B cell (primary cell): Measurements from ENCODE around the gene EIF1AD. TPM values are rescaled to one million over a fixed set of nuclear protein-coding genes. Genes with fewer than 3 reads are reported as not detected.

Experiments used
- ATAC-seq: fragments of 200-7000 bp; cut with Tn5 transposase; one replicate; pipeline ENCODE4 v1.10.0; 2021; ENCODE audit warnings: low read depth, mild to moderate bottlenecking, moderate number of reproducible peaks, moderate library complexity
- CTCF ChIA-PET: fragments of 350-600 bp; sonication (Branson Sonifier 250); formaldehyde crosslinking; loops from one replicate; lab custom pipeline; 2021; ENCODE audit warnings: antibody characterized with exemption, inconsistent platforms; lab: Charles Lee
- POLR2A ChIA-PET: fragments of 350-600 bp; sonication (Branson Sonifier 250); formaldehyde crosslinking; loops from one replicate; lab custom pipeline; 2021; ENCODE audit warnings: antibody characterized with exemption; lab: Charles Lee
- DNase-seq: peaks from one replicate; pipeline ENCODE4 v3.0.0; 2013
- H2AFZ ChIP-seq: 2 replicates; pipeline ENCODE4 v1.6.1; 2012; ENCODE audit warnings: mild to moderate bottlenecking, low read depth, low read length; ENCODE audit not compliant: insufficient read depth, poor library complexity, severe bottlenecking
- H3K27ac ChIP-seq, 2 donors: 1 replicate in 1 of 2; 2 replicates in 1 of 2; pipeline ENCODE4 v1.5.1; 2012 to 2013; ENCODE audit warnings: low read length in 2 of 2, mild to moderate bottlenecking in 2 of 2, moderate library complexity in 1 of 2
- H3K27me3 ChIP-seq, 4 experiments: fragments of 200-600 bp in 1 of 4; sonication (generic) in 1 of 4; replicated peaks in 1 of 4; 1 replicate in 2 of 4; 2 replicates in 2 of 4; pipeline versions ENCODE4 v1.6.1 to v1.7.0; 2013 to 2016; ENCODE audit warnings: low read length in 3 of 4, mild to moderate bottlenecking in 2 of 4, mixed read lengths in 1 of 4, moderate library complexity in 1 of 4; ENCODE audit not compliant: insufficient read depth in 4 of 4, control insufficient read depth in 3 of 4; ENCODE audit errors: control extremely low read depth in 1 of 4
- H3K36me3 ChIP-seq, 2 experiments: replicated peaks in 1 of 2; 1 replicate in 1 of 2; 2 replicates in 1 of 2; pipeline versions ENCODE4 v1.6.1 to v1.7.1; 2013; ENCODE audit warnings: low read length in 1 of 2; ENCODE audit not compliant: insufficient read depth in 2 of 2, control insufficient read depth in 1 of 2; ENCODE audit errors: control extremely low read depth in 1 of 2, extremely low read depth in 1 of 2
- H3K4me1 ChIP-seq, 2 donors: fragments of 200-600 bp in 1 of 2; sonication (generic) in 1 of 2; 1 replicate in 1 of 2; 2 replicates in 1 of 2; pipeline versions ENCODE4 v1.5.1 to v1.6.1; 2013 to 2017; ENCODE audit warnings: low read length in 2 of 2; ENCODE audit not compliant: control insufficient read depth in 2 of 2, insufficient read depth in 2 of 2
- H3K4me2 ChIP-seq: replicated peaks from 2 replicates; pipeline ENCODE3; 2012; ENCODE audit warnings: mild to moderate bottlenecking, low read depth, low read length; ENCODE audit not compliant: poor library complexity, severe bottlenecking
- H3K4me3 ChIP-seq, 5 experiments: fragments of 200-600 bp in 1 of 5; sonication (generic) in 1 of 5; 1 replicate in 3 of 5; 2 replicates in 2 of 5; pipeline versions ENCODE4 v1.5.1 to v1.7.0; 2011 to 2016; ENCODE audit warnings: low read length in 4 of 5, mild to moderate bottlenecking in 4 of 5, low read depth in 2 of 5, control low read depth in 1 of 5, moderate library complexity in 1 of 5; ENCODE audit not compliant: insufficient read depth in 1 of 5; ENCODE audit errors: control extremely low read depth in 1 of 5, extremely low read depth in 1 of 5
- H3K79me2 ChIP-seq: fragments of 200-600 bp; sonication (generic); one replicate; pipeline ENCODE4 v1.6.0; 2016; ENCODE audit warnings: low read length; ENCODE audit not compliant: control insufficient read depth, insufficient read depth
- H3K9ac ChIP-seq: fragments of 200-600 bp; sonication (generic); 2 replicates; pipeline ENCODE4 v1.6.1; 2017; ENCODE audit warnings: mild to moderate bottlenecking, low read length, moderate library complexity
- H3K9me3 ChIP-seq, 3 donors: one replicate each; pipeline versions ENCODE4 v1.6.1 to v1.7.1; 2013; ENCODE audit warnings: low read length in 2 of 3; ENCODE audit not compliant: control insufficient read depth in 2 of 3, insufficient read depth in 1 of 3; ENCODE audit errors: control extremely low read depth in 1 of 3
- H4K20me1 ChIP-seq: 2 replicates; pipeline ENCODE4 v1.6.0; 2012; ENCODE audit warnings: mild to moderate bottlenecking, low read length; ENCODE audit not compliant: insufficient read depth, control insufficient read depth, poor library complexity, severe bottlenecking
- H3K27ac Mint-ChIP-seq: one replicate; pipeline ENCODE4 v1.8.0; 2021; ENCODE audit warnings: mixed read lengths
- H3K27me3 Mint-ChIP-seq: one replicate; pipeline ENCODE4 v1.8.0; 2021; ENCODE audit warnings: mixed read lengths
- H3K4me1 Mint-ChIP-seq: one replicate; pipeline ENCODE4 v1.8.0; 2021; ENCODE audit warnings: mixed read lengths
- H3K4me3 Mint-ChIP-seq: one replicate; pipeline ENCODE4 v1.8.0; 2021; ENCODE audit warnings: mixed read lengths
- H3K9me3 Mint-ChIP-seq: one replicate; pipeline ENCODE4 v1.8.0; 2022; ENCODE audit warnings: mixed read lengths; ENCODE audit not compliant: insufficient read depth
- CTCF ChIP-seq: fragments of 200-600 bp; IDR thresholded peaks from one replicate; pipeline ENCODE4 v1.8.0; 2022; ENCODE audit warnings: antibody characterized with exemption, mild to moderate bottlenecking
- EZH2 ChIP-seq: IDR thresholded peaks from 2 replicates; pipeline ENCODE4 v1.6.1; 2012; ENCODE audit warnings: borderline replicate concordance, low read depth, mild to moderate bottlenecking, moderate library complexity, low read length; ENCODE audit not compliant: insufficient read depth, poor library complexity, severe bottlenecking
- WGBS: methylation state at CpG from one replicate; pipeline ENCODE4 v1.1.5; 2013; ENCODE audit warnings: missing lambda C conversion rate; ENCODE audit not compliant: insufficient coverage; 5-methylcytosine and 5-hydroxymethylcytosine counted together
- intact Hi-C: fragments of 100-400 bp; cut with micrococcal nuclease; formaldehyde crosslinking; loops from one replicate; pipeline ENCODE4 v1.10.0; 2022
- polyA plus RNA-seq: library from polyadenylated mRNA; depleted of rRNA; stranded (reverse); fragments of >200 nt; gene quantifications from 2 replicates; pipeline ENCODE4 v1.2.3, GENCODE V29; 2012
- total RNA-seq, 2 donors: library from RNA; stranded (reverse); fragments of 120-200 nt in 1 of 2; gene quantifications; 1 replicate in 1 of 2; 2 replicates in 1 of 2; pipeline versions ENCODE4 v1.2.3 to v1.2.4, GENCODE V29; 2013 to 2022

The EIF1AD gene
- total and polyA plus RNA-seq, 2 donors (not counting 1 experiment from before 2014, with no cell fraction given): 56.9 to 65.2 TPM

- H3K27ac ChIP-seq: no peak overlapping the region
- peaks cover 6% of the 10 kb centered on the region for H3K27me3 Mint-ChIP-seq
- H4K20me1 ChIP-seq: peaks cover 33% of the 10 kb centered on the region
- TF ChIP-seq EZH2: no peak
- TF ChIP-seq CTCF: no peak
- H3K9ac ChIP-seq: no peak overlapping the region
- H3K27me3 ChIP-seq: peaks cover 0 to 2% (median 1%) of the 10 kb centered on the region in 4 experiments
- intact Hi-C loops: no loop called here
- H3K4me2 ChIP-seq: no peak overlapping the region
- no peak overlapping the region for H3K27ac Mint-ChIP-seq
- H3K4me1 ChIP-seq: peaks cover 8 to 12% of the 10 kb centered on the region in 2 donors
- H3K4me1 Mint-ChIP-seq: peaks cover 24% of the 10 kb centered on the region
- ChIA-PET CTCF (no interaction called here), POLR2A (no interaction called here)
- ATAC-seq (no peak), DNase-seq (peak; percentile 15)
- peaks cover 25% of the 10 kb centered on the region for H3K79me2 ChIP-seq
- H3K4me3 ChIP-seq: no peak overlapping the region
- peaks cover 0 to 23% of the 10 kb centered on the region in 2 experiments for H3K36me3 ChIP-seq
- 90% methylated on average over 12 of the region's 13 CpGs for WGBS
- no peak overlapping the region for H2AFZ ChIP-seq
- H3K4me3 Mint-ChIP-seq: no peak overlapping the region
- no peaks in the 10 kb centered on the region for H3K9me3 Mint-ChIP-seq
- H3K9me3 ChIP-seq: no peaks in the 10 kb centered on the region
Measured at GRCh38 chr11:66006134-66006890, 4.4 kb upstream of the EIF1AD start.

- DNase-seq (no peak), ATAC-seq (no peak)
- peaks cover 16 to 25% of the 10 kb centered on the region in 2 donors for H3K4me1 ChIP-seq
- Mint-ChIP-seq H3K4me1 (peaks cover 34% of the 10 kb centered on the region), H3K27me3 (no peaks in the 10 kb centered on the region), H3K27ac (peak overlapping the region; percentile 56), H3K4me3 (peak overlapping the region; percentile 59), H3K9me3 (no peaks in the 10 kb centered on the region)
- H4K20me1 ChIP-seq: peaks cover 51% of the 10 kb centered on the region
- no peaks in the 10 kb centered on the region for H3K9me3 ChIP-seq
- TF ChIP-seq CTCF: no peak
- TF ChIP-seq EZH2: no peak
- 84% methylated on average over 2 of the region's 4 CpGs for WGBS
- intact Hi-C loops: loop anchor here (5.0 kb wide), 1 partner anchor 432 kb away; the partner anchor contains the start of genes FAM89B and ZNRD2
- H3K4me2 ChIP-seq: no peak overlapping the region
- peaks cover 43% of the 10 kb centered on the region for H3K79me2 ChIP-seq
- H3K4me3 ChIP-seq: no peak overlapping the region
- H3K27ac ChIP-seq: no peak overlapping the region
- no peak overlapping the region for H3K9ac ChIP-seq
- peaks cover 1 to 35% of the 10 kb centered on the region in 2 experiments for H3K36me3 ChIP-seq
- H2AFZ ChIP-seq: no peak overlapping the region
- POLR2A ChIA-PET: no interaction called here
- H3K27me3 ChIP-seq: no peaks in the 10 kb centered on the region
- CTCF ChIA-PET: interaction anchor here (1.6 kb wide), 1 partner anchor 145 kb away, joined by 4 read pairs; the partner anchor contains the start of gene MUS81
Measured at GRCh38 chr11:66004186-66004585, 2.2 kb upstream of the EIF1AD start.
